SK-N-SH treated with all-trans-retinoic acid at 6 μM for 48 hours (cell line): ENCODE data around the gene APC2.

ENCODE experiments used
- ATAC-seq: fragments of 200-7000 bp; cut with Tn5 transposase; 3 replicates; pipeline ENCODE4 v1.9.1; 2020; ENCODE audit warnings: mild to moderate bottlenecking, moderate library complexity
- ARNTL ChIP-seq: fragments of 450-650 bp; formaldehyde crosslinking; IDR thresholded peaks from 2 replicates; pipeline ENCODE4 v1.5.0; 2020; ENCODE audit warnings: low read depth, mild to moderate bottlenecking, moderate library complexity, borderline replicate concordance
- BACH2 ChIP-seq: fragments of 250-450 bp; sonication (Bioruptor Pico); IDR thresholded peaks from 2 replicates; pipeline ENCODE4 v1.9.0; 2021; ENCODE audit warnings: mild to moderate bottlenecking, borderline replicate concordance
- CREB5 ChIP-seq: fragments of 250-450 bp; sonication (Bioruptor Pico); IDR thresholded peaks from 2 replicates; pipeline ENCODE4 v1.5.1; 2020; ENCODE audit warnings: low read depth, mild to moderate bottlenecking, moderate library complexity
- CSDC2 ChIP-seq: fragments of 250-450 bp; sonication (Bioruptor Pico); IDR thresholded peaks from 2 replicates; pipeline ENCODE4 v1.5.0; 2020; ENCODE audit warnings: mild to moderate bottlenecking, moderate library complexity
- ESRRG ChIP-seq: fragments of 250-450 bp; sonication (Bioruptor Pico); IDR thresholded peaks from 2 replicates; pipeline ENCODE4 v1.6.1; 2021; ENCODE audit warnings: mild to moderate bottlenecking
- GLIS3 ChIP-seq: fragments of 250-450 bp; sonication (Bioruptor Pico); IDR thresholded peaks from 2 replicates; pipeline ENCODE4 v1.5.0; 2020; ENCODE audit warnings: mild to moderate bottlenecking, moderate library complexity
- ISL1 ChIP-seq: fragments of 250-450 bp; sonication (Bioruptor Pico); IDR thresholded peaks from 2 replicates; pipeline ENCODE4 v2.1.2; 2022; ENCODE audit warnings: mild to moderate bottlenecking, moderate library complexity
- OSR1 ChIP-seq: fragments of 250-450 bp; sonication (Bioruptor Pico); IDR thresholded peaks from 2 replicates; pipeline ENCODE4 v1.8.0; 2022; ENCODE audit warnings: moderate library complexity, mild to moderate bottlenecking, inconsistent platforms
- PATZ1 ChIP-seq: fragments of 250-450 bp; sonication (Bioruptor Pico); IDR thresholded peaks from 2 replicates; pipeline ENCODE4 v1.8.0; 2020; ENCODE audit warnings: mild to moderate bottlenecking, moderate library complexity, borderline replicate concordance
- POU6F1 ChIP-seq: fragments of 250-450 bp; sonication (Bioruptor Pico); IDR thresholded peaks from 2 replicates; pipeline ENCODE4 v1.8.0; 2021; ENCODE audit warnings: low read depth, mild to moderate bottlenecking, moderate library complexity, borderline replicate concordance
- PPARA ChIP-seq: fragments of 250-450 bp; sonication (Bioruptor Pico); IDR thresholded peaks from 2 replicates; pipeline ENCODE4 v1.5.0; 2020; ENCODE audit warnings: mild to moderate bottlenecking, borderline replicate concordance
- RARB ChIP-seq: fragments of 250-450 bp; sonication (Bioruptor Pico); IDR thresholded peaks from 2 replicates; pipeline ENCODE4 v1.8.0; 2021; ENCODE audit warnings: mild to moderate bottlenecking, moderate library complexity
- SNAI2 ChIP-seq: fragments of 250-450 bp; sonication (Bioruptor Pico); IDR thresholded peaks from 2 replicates; pipeline ENCODE4 v1.5.0; 2020; ENCODE audit warnings: mild to moderate bottlenecking, moderate library complexity
- TCF4 ChIP-seq: fragments of 250-450 bp; sonication (Bioruptor Pico); IDR thresholded peaks from 2 replicates; pipeline ENCODE4 v1.8.0; 2021; ENCODE audit warnings: mild to moderate bottlenecking, moderate library complexity, borderline replicate concordance
- TOX ChIP-seq: fragments of 250-450 bp; sonication (Bioruptor Pico); IDR thresholded peaks from 2 replicates; pipeline ENCODE4 v1.8.0; 2021; ENCODE audit warnings: mild to moderate bottlenecking, moderate library complexity, borderline replicate concordance
- TSHZ2 ChIP-seq: fragments of 250-450 bp; sonication (Bioruptor Pico); IDR thresholded peaks from 2 replicates; pipeline ENCODE4 v1.5.0; 2020; ENCODE audit warnings: mild to moderate bottlenecking, moderate library complexity
- ZC3H10 ChIP-seq: fragments of 250-450 bp; sonication (Bioruptor Pico); IDR thresholded peaks from 2 replicates; pipeline ENCODE4 v1.5.1; 2021; ENCODE audit warnings: mild to moderate bottlenecking, moderate library complexity
- ZFP3 ChIP-seq: fragments of 250-450 bp; sonication (Bioruptor Pico); IDR thresholded peaks from 2 replicates; pipeline ENCODE4 v1.5.0; 2020; ENCODE audit warnings: mild to moderate bottlenecking, moderate library complexity
- ZFP30 ChIP-seq: fragments of 450-650 bp; formaldehyde crosslinking; IDR thresholded peaks from 2 replicates; pipeline ENCODE4 v1.5.0; 2022; ENCODE audit warnings: mild to moderate bottlenecking, moderate library complexity
- ZNF565 ChIP-seq: fragments of 450-650 bp; formaldehyde crosslinking; conservative IDR thresholded peaks from 2 replicates; pipeline ENCODE4 v1.5.0; 2020; ENCODE audit warnings: low read depth, mild to moderate bottlenecking, moderate library complexity
- ZNF70 ChIP-seq: fragments of 450-650 bp; formaldehyde crosslinking; IDR thresholded peaks from 2 replicates; pipeline ENCODE4 v1.5.0; 2020; ENCODE audit warnings: mild to moderate bottlenecking, moderate library complexity

APC2 gene

GRCh38 chr19:1466018-1466460, 16.1 kb downstream of the APC2 start (continued):
- no peak for TF ChIP-seq POU6F1 (CRISPR knock-in tag)
- TF ChIP-seq PPARA (CRISPR knock-in tag), result no peak
- TF ChIP-seq ISL1 (CRISPR knock-in tag), result no peak
- TF ChIP-seq BACH2 (CRISPR knock-in tag), result no peak
- TF ChIP-seq TCF4, result no peak

- no peak for TF ChIP-seq OSR1 (CRISPR knock-in tag)
- TF ChIP-seq ARNTL, result no peak
- no peak for TF ChIP-seq SNAI2 (CRISPR knock-in tag)
- TF ChIP-seq ESRRG, result no peak
- TF ChIP-seq GLIS3 (CRISPR knock-in tag), result no peak
- no peak for TF ChIP-seq TCF4
- no peak for TF ChIP-seq TOX (CRISPR knock-in tag)
- TF ChIP-seq PATZ1 (CRISPR knock-in tag), result no peak
- no peak for TF ChIP-seq CREB5
- no peak for TF ChIP-seq ISL1 (CRISPR knock-in tag)
- TF ChIP-seq POU6F1 (CRISPR knock-in tag), result no peak
- no peak for TF ChIP-seq RARB
- TF ChIP-seq ZNF565, result no peak
- no peak for TF ChIP-seq BACH2 (CRISPR knock-in tag)
- ATAC-seq, result no peak
Measured at GRCh38 chr19:1466461-1467214, 16.7 kb downstream of the APC2 start.

GRCh38 chr19:1467215-1467489, 17.2 kb downstream of the APC2 start:
- no peak for TF ChIP-seq ZNF565
- TF ChIP-seq ZC3H10 (CRISPR knock-in tag), result no peak
- no peak for TF ChIP-seq ARNTL
- TF ChIP-seq CSDC2 (CRISPR knock-in tag), result no peak
- TF ChIP-seq, all 23 proteins: peak for 0
- ATAC-seq, result no peak

- ATAC-seq, result no peak
- TF ChIP-seq ZFP3 (no peak), TSHZ2 (CRISPR knock-in tag) (no peak), ZNF70 (CRISPR knock-in tag) (no peak), CSDC2 (CRISPR knock-in tag) (no peak), BACH2 (CRISPR knock-in tag) (no peak), ZFP30 (CRISPR knock-in tag) (no peak)
Measured at GRCh38 chr19:1467490-1468273, 17.8 kb downstream of the APC2 start.
